GOT3 (cell line): Measurements from ENCODE around the gene SRPK1.
A peak's percentile ranks its signal among the peaks of the same experiment; 100 is the strongest.
"Not testable (repeated sequence)": the region's sequence is repeated elsewhere in the genome, so short reads cannot be mapped to it uniquely, and the experiment has no call there.

Experiments used
- DNase-seq: peaks from one replicate; lab custom pipeline; 2025; ENCODE audit warnings: mixed read lengths; lab: John Stamatoyannopoulos, UW

The SRPK1 gene

GRCh38 chr6:35920793-35921732, at the start of gene SRPK1:
Gene SRPK1 (minus strand): TSS chr6:35921098. CDS start chr6:35921056, 42 bp downstream.
- peak; percentile 56 for DNase-seq

GRCh38 chr6:35970181-35970580, 49.3 kb upstream of the SRPK1 start:
- DNase-seq, result no peak

- no peak for DNase-seq
Measured at GRCh38 chr6:35969646-35970045, 48.7 kb upstream of the SRPK1 start.

- DNase-seq, result no peak
Measured at GRCh38 chr6:35968821-35969220, 47.9 kb upstream of the SRPK1 start.

GRCh38 chr6:35967076-35967774, 46.3 kb upstream of the SRPK1 start:
- DNase-seq, result no peak

GRCh38 chr6:35962779-35963560, 42.1 kb upstream of the SRPK1 start:
- no peak for DNase-seq

DNA sequence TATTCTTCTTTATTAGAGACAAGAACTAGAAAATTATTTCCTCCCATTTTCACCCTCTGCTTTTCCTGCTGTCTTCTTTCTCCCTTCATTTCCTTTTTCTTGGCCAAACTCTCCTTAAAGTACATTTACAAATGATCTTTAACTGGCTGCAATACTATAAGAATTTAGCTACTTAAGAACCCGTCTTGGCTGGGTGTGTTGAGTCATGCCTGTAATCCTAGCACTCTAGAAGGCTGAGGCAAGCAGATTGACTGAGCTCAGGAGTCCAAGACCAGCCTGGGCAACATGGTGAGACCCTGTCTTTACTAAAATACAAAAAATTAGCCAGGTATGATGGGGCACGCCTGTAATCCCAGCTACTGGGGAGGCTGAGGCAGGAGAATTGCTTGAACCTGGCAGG, 39.3 kb upstream of the SRPK1 start:
- DNase-seq, result no peak

DNA sequence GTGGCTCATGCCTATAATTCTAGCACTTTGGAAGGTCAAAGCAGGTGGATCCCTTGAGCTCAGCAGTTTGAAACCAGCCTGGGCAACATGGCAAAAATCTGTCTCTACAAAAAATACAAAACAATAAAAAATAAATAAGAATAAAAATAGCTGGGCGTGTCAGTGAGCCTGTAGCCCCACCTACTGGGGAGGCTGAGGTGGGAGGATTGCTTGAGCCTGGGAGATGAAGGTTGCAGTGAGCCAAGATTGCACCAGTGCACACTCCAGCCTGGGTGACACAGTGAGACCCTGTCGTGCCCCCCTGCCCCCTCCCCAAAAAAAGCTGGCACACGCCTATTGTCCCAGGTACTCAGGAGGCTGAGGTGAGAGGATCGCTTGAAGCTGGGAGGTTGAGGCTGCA, 35.1 kb upstream of the SRPK1 start:
- DNase-seq, result no peak

DNA sequence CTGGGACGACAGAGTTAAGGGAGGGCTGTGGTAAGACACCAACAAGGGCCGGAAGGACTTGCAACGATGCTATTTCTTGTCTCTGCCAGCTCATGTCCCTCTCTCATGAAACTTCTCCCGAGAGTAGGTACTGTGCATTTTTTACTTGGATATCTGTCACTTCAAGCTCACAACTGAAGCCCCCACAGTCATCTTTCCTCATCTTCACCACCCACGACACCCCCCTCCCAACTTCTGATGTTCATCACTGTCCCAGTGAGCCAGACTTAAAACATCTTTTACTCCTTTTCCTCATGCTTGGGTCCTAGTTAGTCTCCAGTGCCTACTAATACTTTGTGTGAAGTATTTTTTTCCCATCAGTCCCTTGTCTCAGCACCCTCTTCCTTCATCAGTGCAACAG, 34.6 kb upstream of the SRPK1 start:
- no peak for DNase-seq

DNA sequence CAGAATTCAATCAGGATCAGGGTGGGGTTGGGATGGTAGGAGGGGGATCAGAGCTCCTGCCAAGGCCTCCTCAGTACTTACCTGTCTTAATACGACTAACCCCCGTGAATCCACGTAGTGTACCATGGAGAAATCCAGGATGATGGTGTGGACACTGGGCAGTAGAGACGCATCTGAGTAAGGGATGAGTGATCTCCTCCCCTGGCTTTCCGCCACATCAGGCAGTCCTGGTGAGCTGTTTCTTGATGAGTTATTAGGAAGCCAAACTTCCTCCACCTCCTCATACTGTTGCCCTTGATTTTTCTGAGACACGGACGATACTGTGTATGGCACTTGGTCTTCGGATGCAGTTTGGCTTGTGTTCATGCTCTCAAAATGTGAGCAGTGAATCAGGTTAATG, 34.2 kb upstream of the SRPK1 start:
- DNase-seq, result no peak

- no peak for DNase-seq
Measured at GRCh38 chr6:35954333-35954732, 33.4 kb upstream of the SRPK1 start.

DNA sequence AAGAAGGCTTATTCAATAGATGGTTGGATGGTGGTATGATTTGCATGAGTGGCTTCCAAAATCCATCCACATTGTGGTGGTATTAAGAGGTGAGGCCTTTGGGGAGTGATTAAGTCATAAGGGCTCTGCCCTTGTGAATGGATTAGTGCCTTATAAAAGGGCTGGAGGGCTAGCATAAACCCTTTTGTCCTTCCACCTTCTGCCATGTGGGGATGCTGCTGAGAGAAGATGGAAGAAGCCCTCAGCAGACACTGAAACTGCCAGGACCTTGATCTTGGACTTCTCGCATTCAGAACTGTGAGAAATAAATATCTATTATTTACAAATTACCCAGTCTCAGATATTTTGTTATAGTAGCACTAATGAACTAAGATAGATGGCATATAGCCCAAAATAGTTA, 27.8 kb upstream of the SRPK1 start:
- no peak for DNase-seq

DNA sequence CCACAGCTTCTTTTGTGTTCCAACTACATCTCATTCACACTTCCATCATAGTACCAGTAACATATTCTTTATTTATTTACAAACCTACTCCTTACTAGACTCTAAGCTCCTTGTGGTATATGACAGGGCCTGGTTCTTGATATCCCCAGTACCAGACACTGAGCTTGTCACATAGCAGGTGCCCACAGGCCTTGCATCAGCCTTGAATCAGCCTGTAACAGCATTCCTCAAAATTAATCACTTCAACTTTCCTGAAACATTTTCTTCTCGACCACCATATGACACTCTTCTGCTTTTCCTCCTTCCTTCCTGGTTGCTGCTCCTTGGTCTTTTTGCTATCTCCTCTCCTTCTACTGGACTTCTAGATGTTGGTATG, 24.7 kb upstream of the SRPK1 start:
- no peak for DNase-seq

DNA sequence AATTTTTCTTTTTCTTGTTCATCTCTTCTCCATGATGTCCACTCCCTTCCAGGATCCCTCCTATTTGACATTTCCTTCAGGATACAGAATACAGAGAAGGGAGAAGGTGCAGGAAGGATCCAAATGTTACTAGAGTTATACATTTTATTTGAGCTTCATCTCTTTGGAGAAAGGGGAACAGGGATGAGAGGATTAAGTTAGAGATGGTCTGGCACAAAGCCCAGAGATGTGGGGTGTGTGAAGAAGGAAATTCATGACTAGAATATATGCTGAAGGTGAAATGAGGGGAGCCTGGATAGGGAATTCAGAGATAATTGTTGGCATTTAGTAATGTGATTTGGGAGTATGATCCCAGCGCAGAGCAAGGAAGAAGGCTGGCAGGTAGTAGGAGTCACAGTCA, 22.5 kb upstream of the SRPK1 start:
- no peak for DNase-seq

DNA sequence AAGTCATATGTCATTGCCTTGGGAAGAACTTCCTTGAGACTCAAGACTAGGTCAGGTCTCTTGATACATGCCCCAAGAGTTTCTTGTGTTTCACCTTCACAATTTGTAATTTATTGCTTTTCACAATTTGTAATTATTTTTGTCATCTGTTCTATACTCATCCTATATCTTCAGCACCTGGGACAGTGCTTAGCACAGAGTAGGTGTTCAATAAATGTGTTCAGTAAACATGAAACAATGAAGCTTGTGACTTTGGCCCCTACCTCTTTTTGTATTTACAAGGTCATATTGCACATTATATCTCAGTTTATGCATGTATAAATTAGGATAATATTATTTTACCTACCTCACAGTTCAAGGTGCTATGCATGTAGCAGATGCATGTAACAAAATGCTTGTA, 21.5 kb upstream of the SRPK1 start:
- DNase-seq, result no peak

- DNase-seq, result not testable (repeated sequence)
Measured at GRCh38 chr6:35941170-35941569, 20.3 kb upstream of the SRPK1 start.

DNA sequence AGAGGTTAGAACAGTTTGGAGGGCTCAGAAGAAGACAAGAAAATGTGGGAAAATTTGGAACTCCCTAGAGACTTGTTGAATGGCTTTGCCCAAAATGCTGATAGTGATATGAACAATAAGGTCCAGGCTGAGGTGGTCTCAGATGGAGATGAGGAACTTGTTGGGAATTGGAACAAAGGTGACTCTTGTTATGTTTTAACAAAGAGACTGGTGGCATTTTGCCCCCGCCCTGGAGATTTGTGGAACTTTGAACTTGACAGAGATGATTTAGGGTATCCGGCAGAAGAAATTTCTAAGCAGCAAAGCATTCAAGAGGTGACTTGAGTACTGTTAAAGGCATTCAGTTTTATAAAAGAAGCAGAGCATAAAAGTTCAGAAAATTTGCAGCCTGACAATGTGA, 19.1 kb upstream of the SRPK1 start:
- not testable (repeated sequence) for DNase-seq

DNA sequence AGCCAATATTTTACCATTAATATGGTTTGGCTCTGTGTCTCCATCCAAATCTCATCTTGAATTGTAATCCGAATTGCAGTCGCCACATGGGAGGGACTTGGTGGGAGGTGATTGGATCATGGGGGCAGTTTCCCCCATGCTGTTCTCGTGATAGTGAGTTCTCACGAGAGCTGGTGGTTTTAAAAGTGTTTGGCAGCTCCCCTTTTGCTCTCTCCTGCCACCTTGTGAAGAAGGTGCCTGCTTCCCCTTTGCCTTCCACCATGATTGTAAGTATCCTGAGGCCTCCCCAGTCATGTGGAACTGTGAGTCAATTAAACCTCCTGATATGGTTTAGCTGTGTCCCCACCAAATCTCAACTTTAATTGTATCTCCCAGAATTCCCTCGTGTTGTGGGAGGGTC, 18.4 kb upstream of the SRPK1 start:
- DNase-seq, result not testable (repeated sequence)

DNA sequence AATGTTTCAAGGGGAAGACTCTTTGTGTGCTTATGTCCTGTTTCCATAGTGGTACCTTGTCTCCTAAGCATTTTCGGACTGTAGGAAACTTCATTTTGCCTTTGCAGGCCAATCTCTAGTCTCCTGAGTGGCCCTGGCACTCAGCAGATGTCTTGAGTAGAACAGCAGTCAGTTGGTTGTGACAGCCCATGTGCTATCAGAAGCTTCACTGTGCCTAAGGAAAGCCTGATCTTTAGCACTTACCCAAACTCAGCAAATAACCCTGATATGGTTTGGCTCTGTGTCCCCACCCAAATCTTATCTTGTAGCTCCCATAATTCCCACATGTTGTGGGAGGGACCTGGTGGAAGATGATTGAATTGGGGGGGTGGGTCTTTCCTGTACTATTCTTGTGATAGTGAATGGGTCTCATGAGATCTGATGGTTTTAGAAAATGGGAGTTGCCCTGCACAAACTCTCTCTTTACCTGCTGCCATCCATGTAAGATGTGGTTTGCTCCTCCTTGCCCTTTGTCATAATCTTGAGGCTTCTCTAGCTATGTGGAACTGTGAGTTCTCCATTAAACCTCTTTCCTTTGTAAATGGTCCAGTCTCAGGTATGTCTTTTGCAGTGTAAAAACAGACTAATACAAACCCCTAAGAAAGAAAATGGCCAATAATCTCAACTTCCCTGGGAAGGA, 15.9 kb upstream of the SRPK1 start:
- no peak for DNase-seq

GRCh38 chr6:35935469-35935868, 14.6 kb upstream of the SRPK1 start:
- DNase-seq, result no peak

DNA sequence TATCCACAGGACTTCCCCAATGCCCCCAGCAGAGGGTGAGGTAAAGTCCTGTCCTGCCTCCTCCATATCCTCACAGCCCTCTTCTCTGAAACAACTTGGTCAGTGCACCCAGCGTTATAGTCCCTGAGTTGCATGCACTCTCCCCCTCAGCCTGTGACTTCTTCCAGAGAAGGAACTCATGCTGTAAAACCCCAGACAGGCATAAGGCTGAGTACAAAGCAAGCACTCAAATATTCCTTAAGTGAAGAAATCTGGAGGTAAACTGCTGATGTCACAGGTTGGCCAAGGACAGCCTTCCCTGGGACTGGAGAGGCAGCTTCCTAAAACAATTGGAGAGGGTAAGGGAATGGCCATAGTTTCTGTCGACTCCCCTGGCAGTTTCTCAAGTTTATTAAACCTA, 12.9 kb upstream of the SRPK1 start:
- no peak for DNase-seq

GRCh38 chr6:35931873-35932272, 11.0 kb upstream of the SRPK1 start:
- not testable (repeated sequence) for DNase-seq
